ENCODE measurements around the gene NCAN. TPM values are rescaled to one million over a fixed set of nuclear protein-coding genes. Genes with fewer than 3 reads are reported as not detected.

Gene NCAN
- polyA plus RNA-seq, 1 donor from 2014 or later: 52.1 TPM

DNA sequence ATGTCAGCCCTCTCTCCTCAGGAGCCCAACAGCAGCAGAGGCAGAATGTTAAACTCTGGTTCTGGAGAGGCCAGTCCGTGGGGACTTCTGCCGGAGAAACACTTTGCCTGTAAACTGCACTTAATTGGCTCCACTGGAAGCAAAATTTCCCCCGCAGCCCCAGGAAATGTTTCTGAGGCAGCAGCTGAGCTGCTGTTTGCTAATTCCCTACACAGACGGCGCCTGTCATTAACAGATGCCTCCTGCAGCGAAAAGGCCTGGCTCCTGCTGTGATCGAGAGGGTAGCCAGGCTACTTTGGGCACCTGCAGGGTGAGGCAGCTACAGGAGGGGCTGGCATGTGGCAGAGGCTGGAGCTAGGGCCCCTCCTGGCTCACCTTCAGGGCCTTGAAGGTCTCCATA is 66.6 kb downstream of the NCAN start:
- TF ChIP-seq TAF1 (IDR thresholded peaks at IDR 0.05; ENCODE audit: low read depth): no peak
- no peak overlapping the region for H3K9ac ChIP-seq (ENCODE audit: low read length)
- no peaks in the 10 kb centered on the region for H3K79me2 ChIP-seq (replicated peaks; ENCODE audit: insufficient read depth, low read length)
- no peaks in the 10 kb centered on the region for H3K36me3 ChIP-seq (ENCODE audit: insufficient read depth, low read length)
- H3K27me3 ChIP-seq (ENCODE audit: insufficient read depth, low read depth, low read length): no peaks in the 10 kb centered on the region
- H3K9me2 ChIP-seq (ENCODE audit: insufficient read depth, low read length): no peaks in the 10 kb centered on the region
- no peak overlapping the region for H3K4me2 ChIP-seq (ENCODE audit: low read length)
- no peak overlapping the region for H3K4me3 ChIP-seq (ENCODE audit: low read length)
- H3K27ac ChIP-seq (ENCODE audit: low read length): no peak overlapping the region
- H3F3A ChIP-seq (ENCODE audit: insufficient read depth, low read length, poor library complexity, severe bottlenecking): no peaks in the 10 kb centered on the region
- H2AFZ ChIP-seq (ENCODE audit: low read depth, low read length): no peak overlapping the region
- H3K9me3 ChIP-seq (ENCODE audit: low read length): no peaks in the 10 kb centered on the region
- no peaks in the 10 kb centered on the region for H4K20me1 ChIP-seq (ENCODE audit: insufficient read depth)

DNA sequence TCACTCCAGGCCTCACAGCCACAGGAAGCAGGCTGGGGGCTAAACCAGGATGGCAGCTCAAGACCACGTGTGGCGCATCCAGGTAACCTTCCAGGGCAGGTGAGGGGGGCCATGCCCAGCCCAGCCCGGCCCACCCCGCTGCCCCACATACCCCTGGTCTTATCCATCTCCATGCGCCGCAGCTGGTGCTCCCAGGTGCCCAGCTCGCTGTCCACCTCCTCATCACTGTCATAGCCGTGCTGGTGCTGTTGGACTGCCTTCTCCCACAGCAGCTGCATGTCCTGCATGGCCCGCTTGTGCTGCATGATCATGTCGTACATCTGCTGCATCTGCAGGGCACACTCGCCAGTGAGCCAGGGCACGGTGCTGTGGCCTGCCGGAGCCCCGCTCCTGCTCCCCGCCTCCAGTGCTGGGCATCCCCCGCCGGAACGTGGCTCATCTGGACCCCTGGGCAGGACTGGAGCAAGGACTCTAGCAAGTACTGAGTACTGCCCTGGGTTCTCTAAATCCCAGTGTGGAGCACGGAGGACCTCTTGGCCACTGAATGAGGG is 67.4 kb downstream of the NCAN start:
- H3K4me3 ChIP-seq (ENCODE audit: low read length): no peak overlapping the region
- H4K20me1 ChIP-seq (ENCODE audit: insufficient read depth): no peaks in the 10 kb centered on the region
- no peaks in the 10 kb centered on the region for H3K36me3 ChIP-seq (ENCODE audit: insufficient read depth, low read length)

DNA sequence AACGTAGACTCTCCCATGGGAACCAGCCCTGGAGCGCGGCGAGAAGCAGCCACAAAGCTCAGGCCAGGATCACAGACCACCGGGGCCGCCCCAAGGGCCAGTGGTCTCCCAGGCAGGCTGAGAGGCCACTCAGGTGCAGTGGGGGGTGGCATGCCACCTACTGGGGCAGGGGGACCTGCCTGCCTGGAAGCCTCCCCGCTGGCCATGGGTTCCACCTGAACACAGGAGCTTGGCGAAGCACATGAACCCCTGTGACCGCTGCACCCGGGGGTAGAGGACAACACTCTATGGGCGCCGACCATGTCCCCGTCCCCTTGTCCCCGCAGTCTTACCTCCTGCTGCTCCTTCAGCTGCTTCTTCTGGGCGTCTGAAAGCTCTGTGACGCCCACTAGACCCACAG is 68.1 kb downstream of the NCAN start:
- no peaks in the 10 kb centered on the region for H3K9me2 ChIP-seq (ENCODE audit: insufficient read depth, low read length)
- no peaks in the 10 kb centered on the region for H3K9me3 ChIP-seq (ENCODE audit: low read length)
- no peaks in the 10 kb centered on the region for H4K20me1 ChIP-seq (ENCODE audit: insufficient read depth)
- no peak overlapping the region for H3K27ac ChIP-seq (ENCODE audit: low read length)
- H3K9ac ChIP-seq (ENCODE audit: low read length): no peak overlapping the region
- no peak overlapping the region for H3K4me3 ChIP-seq (ENCODE audit: low read length)
- no peaks in the 10 kb centered on the region for H3K27me3 ChIP-seq (ENCODE audit: insufficient read depth, low read depth, low read length)
- H3K36me3 ChIP-seq (ENCODE audit: insufficient read depth, low read length): no peaks in the 10 kb centered on the region
- H3K79me2 ChIP-seq (replicated peaks; ENCODE audit: insufficient read depth, low read length): no peaks in the 10 kb centered on the region
- H3F3A ChIP-seq (ENCODE audit: insufficient read depth, low read length, poor library complexity, severe bottlenecking): no peaks in the 10 kb centered on the region
- no peak overlapping the region for H3K4me2 ChIP-seq (ENCODE audit: low read length)
- no peak overlapping the region for H2AFZ ChIP-seq (ENCODE audit: low read depth, low read length)
- TF ChIP-seq SMC3 (conservative IDR thresholded peaks at IDR 0.05; ENCODE audit: poor library complexity): no peak
- no peak for TF ChIP-seq POLR2AphosphoS5 (IDR thresholded peaks at IDR 0.05)
- no peak for TF ChIP-seq RAD21 (conservative IDR thresholded peaks at IDR 0.05)
- TF ChIP-seq, protein P1, sequence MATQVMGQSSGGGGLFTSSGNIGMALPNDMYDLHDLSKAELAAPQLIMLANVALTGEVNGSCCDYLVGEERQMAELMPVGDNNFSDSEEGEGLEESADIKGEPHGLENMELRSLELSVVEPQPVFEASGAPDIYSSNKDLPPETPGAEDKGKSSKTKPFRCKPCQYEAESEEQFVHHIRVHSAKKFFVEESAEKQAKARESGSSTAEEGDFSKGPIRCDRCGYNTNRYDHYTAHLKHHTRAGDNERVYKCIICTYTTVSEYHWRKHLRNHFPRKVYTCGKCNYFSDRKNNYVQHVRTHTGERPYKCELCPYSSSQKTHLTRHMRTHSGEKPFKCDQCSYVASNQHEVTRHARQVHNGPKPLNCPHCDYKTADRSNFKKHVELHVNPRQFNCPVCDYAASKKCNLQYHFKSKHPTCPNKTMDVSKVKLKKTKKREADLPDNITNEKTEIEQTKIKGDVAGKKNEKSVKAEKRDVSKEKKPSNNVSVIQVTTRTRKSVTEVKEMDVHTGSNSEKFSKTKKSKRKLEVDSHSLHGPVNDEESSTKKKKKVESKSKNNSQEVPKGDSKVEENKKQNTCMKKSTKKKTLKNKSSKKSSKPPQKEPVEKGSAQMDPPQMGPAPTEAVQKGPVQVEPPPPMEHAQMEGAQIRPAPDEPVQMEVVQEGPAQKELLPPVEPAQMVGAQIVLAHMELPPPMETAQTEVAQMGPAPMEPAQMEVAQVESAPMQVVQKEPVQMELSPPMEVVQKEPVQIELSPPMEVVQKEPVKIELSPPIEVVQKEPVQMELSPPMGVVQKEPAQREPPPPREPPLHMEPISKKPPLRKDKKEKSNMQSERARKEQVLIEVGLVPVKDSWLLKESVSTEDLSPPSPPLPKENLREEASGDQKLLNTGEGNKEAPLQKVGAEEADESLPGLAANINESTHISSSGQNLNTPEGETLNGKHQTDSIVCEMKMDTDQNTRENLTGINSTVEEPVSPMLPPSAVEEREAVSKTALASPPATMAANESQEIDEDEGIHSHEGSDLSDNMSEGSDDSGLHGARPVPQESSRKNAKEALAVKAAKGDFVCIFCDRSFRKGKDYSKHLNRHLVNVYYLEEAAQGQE (IDR thresholded peaks at IDR 0.05; ENCODE audit: borderline replicate concordance): no peak
- no peak for TF ChIP-seq EP300 (conservative IDR thresholded peaks at IDR 0.05; ENCODE audit: poor library complexity, severe bottlenecking)
- TF ChIP-seq, protein P2, sequence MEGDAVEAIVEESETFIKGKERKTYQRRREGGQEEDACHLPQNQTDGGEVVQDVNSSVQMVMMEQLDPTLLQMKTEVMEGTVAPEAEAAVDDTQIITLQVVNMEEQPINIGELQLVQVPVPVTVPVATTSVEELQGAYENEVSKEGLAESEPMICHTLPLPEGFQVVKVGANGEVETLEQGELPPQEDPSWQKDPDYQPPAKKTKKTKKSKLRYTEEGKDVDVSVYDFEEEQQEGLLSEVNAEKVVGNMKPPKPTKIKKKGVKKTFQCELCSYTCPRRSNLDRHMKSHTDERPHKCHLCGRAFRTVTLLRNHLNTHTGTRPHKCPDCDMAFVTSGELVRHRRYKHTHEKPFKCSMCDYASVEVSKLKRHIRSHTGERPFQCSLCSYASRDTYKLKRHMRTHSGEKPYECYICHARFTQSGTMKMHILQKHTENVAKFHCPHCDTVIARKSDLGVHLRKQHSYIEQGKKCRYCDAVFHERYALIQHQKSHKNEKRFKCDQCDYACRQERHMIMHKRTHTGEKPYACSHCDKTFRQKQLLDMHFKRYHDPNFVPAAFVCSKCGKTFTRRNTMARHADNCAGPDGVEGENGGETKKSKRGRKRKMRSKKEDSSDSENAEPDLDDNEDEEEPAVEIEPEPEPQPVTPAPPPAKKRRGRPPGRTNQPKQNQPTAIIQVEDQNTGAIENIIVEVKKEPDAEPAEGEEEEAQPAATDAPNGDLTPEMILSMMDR (IDR thresholded peaks at IDR 0.05; ENCODE audit: poor library complexity, severe bottlenecking): no peak
- TF ChIP-seq MXI1 (conservative IDR thresholded peaks at IDR 0.05; ENCODE audit: poor library complexity, severe bottlenecking): no peak
- no peak for TF ChIP-seq TAF1 (IDR thresholded peaks at IDR 0.05; ENCODE audit: low read depth)

More for the DNA sequence above, 67.4 kb downstream of the NCAN start:
- Histone ChIP-seq H3K9me2 (ENCODE audit: insufficient read depth, low read length) (no peaks in the 10 kb centered on the region), H3K27ac (ENCODE audit: low read length) (no peak overlapping the region), H3K27me3 (ENCODE audit: insufficient read depth, low read depth, low read length) (no peaks in the 10 kb centered on the region), H3K4me2 (ENCODE audit: low read length) (no peak overlapping the region), H3K9ac (ENCODE audit: low read length) (no peak overlapping the region), H3K79me2 (replicated peaks; ENCODE audit: insufficient read depth, low read length) (no peaks in the 10 kb centered on the region), H3F3A (ENCODE audit: insufficient read depth, low read length, poor library complexity, severe bottlenecking) (no peaks in the 10 kb centered on the region), H3K9me3 (ENCODE audit: low read length) (no peaks in the 10 kb centered on the region), H2AFZ (ENCODE audit: low read depth, low read length) (no peak overlapping the region)
- TF ChIP-seq, protein P2 (IDR thresholded peaks at IDR 0.05; ENCODE audit: poor library complexity, severe bottlenecking): no peak
- TF ChIP-seq POLR2AphosphoS5 (IDR thresholded peaks at IDR 0.05): no peak
- TF ChIP-seq, protein P1 (IDR thresholded peaks at IDR 0.05; ENCODE audit: borderline replicate concordance): no peak

Measured in neural cell (in vitro differentiated cells).